PFSK-1 (cell line): ENCODE results near the gene FBXO15.

Experiments used
- FOXP2 ChIP-seq: optimal IDR thresholded peaks from 2 replicates; pipeline ENCODE3; 2011; ENCODE audit warnings: borderline replicate concordance, control low read depth, inconsistent platforms; ENCODE audit not compliant: insufficient read depth; ENCODE audit errors: extremely low read length, extremely low read depth
- POLR2AphosphoS5 ChIP-seq: IDR thresholded peaks from 2 replicates; pipeline ENCODE4 v1.6.1; 2012; ENCODE audit warnings: low read depth, mild to moderate bottlenecking, control low read depth, low read length, moderate library complexity
- REST ChIP-seq, 2 experiments: IDR thresholded peaks; 2 replicates each; pipeline versions ENCODE4 v1.6.1 to v1.8.0; 2011 to 2012; ENCODE audit warnings: low read depth in 2 of 2, low read length in 2 of 2, control low read depth in 1 of 2, inconsistent platforms in 1 of 2, mild to moderate bottlenecking in 1 of 2, moderate library complexity in 1 of 2; ENCODE audit not compliant: insufficient read depth in 1 of 2
- SIN3A ChIP-seq: IDR thresholded peaks from 2 replicates; pipeline ENCODE4 v1.6.1; 2012; ENCODE audit warnings: mild to moderate bottlenecking, low read length, moderate library complexity, borderline replicate concordance; ENCODE audit not compliant: insufficient read depth
- TAF1 ChIP-seq: IDR thresholded peaks from 2 replicates; pipeline ENCODE4 v1.6.1; 2012; ENCODE audit warnings: low read length, control low read depth, borderline replicate concordance; ENCODE audit not compliant: insufficient read depth

Gene FBXO15

GRCh38 chr18:74110976-74111375 is 36.7 kb downstream of the FBXO15 start:
- TF ChIP-seq TAF1: no peak
- TF ChIP-seq REST (IDR thresholded peaks at IDR 0.05; ENCODE audit: insufficient read depth in 1 of 2, low read depth in 2 of 2, low read length in 2 of 2): no peak
- TF ChIP-seq FOXP2: no peak
- TF ChIP-seq POLR2AphosphoS5: no peak
- TF ChIP-seq SIN3A: no peak

GRCh38 chr18:74110149-74110548 is 37.5 kb downstream of the FBXO15 start:
- TF ChIP-seq POLR2AphosphoS5 (no peak), TAF1 (no peak), FOXP2 (no peak), SIN3A (no peak), REST (IDR thresholded peaks at IDR 0.05; ENCODE audit: insufficient read depth in 1 of 2, low read depth in 2 of 2, low read length in 2 of 2) (no peak)

- TF ChIP-seq REST (IDR thresholded peaks at IDR 0.05; ENCODE audit: insufficient read depth in 1 of 2, low read depth in 2 of 2, low read length in 2 of 2) (no peak), SIN3A (no peak), POLR2AphosphoS5 (no peak), TAF1 (no peak), FOXP2 (no peak)
These were observed 39.2 kb downstream of the FBXO15 start for GRCh38 chr18:74108460-74108859.

- TF ChIP-seq SIN3A (no peak), FOXP2 (no peak), TAF1 (no peak), POLR2AphosphoS5 (no peak), REST (IDR thresholded peaks at IDR 0.05; ENCODE audit: insufficient read depth in 1 of 2, low read depth in 2 of 2, low read length in 2 of 2) (no peak)
These were observed 49.8 kb downstream of the FBXO15 start for GRCh38 chr18:74097803-74098202.

- TF ChIP-seq POLR2AphosphoS5: no peak
- TF ChIP-seq FOXP2: no peak
- TF ChIP-seq TAF1: no peak
- TF ChIP-seq SIN3A: no peak
- no peak for TF ChIP-seq REST (IDR thresholded peaks at IDR 0.05; ENCODE audit: insufficient read depth in 1 of 2, low read depth in 2 of 2, low read length in 2 of 2)
These were observed 54.7 kb downstream of the FBXO15 start for GRCh38 chr18:74092922-74093321.
